Central memory CD4-positive, alpha-beta T cell (primary cell): ENCODE results near the gene DHX38.
"Not testable (repeated sequence)": the region's sequence is repeated elsewhere in the genome, so short reads cannot be mapped to it uniquely, and the experiment has no call there.

ENCODE experiments used
- DNase-seq: peaks from one replicate; pipeline ENCODE4 v3.0.0; 2022
- total RNA-seq, 3 experiments: gene quantifications; one replicate each; lab custom pipeline; 2026; lab: John Stamatoyannopoulos, UW

DHX38 gene
- 147 to 193 (median 160) reads per million in 3 experiments for total RNA-seq

DNA sequence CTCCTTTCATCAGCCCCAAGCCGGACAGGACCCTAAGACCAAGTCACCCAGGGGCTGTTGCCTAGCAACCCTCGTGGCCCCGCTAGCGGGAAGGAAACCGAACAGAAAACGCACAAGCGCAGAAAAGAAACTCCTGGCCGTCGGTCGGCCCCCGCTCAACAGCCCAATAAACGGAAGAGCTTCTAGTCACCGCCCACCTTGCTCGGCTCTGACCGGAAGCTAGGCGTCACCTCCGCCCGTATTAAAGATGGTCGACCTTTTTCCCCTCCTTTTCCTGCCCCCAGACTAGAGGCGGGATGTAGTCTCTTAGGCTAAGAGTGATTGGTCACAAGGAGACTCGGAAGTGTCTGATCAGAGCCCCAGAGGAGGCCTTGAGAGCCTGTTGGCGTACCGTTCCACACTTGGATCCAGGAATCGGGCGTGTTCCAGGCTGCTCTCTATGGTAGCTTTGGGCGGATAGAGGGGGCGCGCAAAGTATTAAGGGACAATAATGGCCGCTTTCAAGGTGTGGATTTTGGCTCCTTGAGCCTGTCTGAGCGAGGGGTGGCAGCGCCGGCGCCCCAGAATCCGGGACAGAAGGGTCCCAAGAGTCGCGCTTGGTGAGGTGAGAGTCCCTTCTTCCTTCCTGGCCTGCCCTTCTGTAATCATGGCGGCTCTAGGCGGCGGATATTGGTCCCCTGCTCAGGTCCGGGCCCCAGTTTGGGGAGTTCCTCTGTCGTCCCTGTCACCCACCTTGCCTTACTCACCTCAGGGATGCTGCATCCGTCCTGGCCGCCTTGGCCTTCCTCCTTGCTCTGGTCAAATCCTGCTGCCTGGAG is at the start of gene DHX38, which contains the start of gene TXNL4B:
DHX38 (plus strand) TSS at position 400 of the 818 bp plus-strand sequence. CDS start 2,311 bp downstream, outside the sequence.
TXNL4B (minus strand) TSS at position 173 of the 818 bp plus-strand sequence. CDS start 2,871 bp downstream, outside the sequence.
- DNase-seq = peak; percentile 95

DNA sequence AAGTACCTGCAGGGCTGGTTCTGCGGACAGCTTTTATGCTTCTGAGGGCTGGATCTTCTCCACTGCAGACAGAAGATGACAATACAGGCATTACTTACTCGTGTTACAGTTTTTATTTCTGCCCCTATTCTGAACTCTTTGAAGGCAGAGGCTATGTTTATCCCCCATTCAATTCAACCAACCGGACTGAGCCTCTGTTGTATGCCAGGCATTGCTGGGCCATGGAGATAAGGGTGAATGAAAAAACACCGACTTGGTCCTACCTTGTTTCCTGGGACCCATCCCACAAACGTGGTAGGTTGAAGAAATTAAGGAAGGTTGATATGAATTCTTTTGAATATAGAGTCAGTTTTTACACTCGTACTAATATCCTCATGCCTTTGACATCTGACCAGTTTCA is 49.4 kb upstream of the DHX38 start:
- no peak for DNase-seq

DNA sequence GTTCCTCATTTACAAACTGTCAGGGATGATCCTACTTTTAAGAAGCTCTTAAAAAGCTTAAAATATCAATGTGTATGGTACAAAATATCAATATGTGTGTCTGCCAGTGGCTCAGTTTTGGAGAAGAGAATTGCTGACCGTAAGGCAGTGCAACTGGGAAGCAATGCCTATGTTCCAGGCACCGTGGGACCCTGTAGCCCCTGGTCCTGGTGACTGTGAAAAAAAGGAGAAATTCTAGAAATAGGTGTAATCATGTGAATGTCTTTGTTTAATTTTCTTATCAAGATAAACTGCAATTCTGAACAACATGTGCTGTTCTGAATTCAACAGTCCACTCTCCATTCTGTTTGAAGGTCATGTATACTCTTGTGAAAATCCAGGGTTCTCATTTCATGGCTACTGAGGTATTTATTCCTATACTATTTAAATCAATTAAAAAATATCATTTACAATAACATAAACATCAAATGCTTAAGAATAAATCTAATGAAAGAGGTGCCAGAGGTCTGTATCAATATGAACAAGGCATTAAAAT is 48.8 kb upstream of the DHX38 start:
- no peak for DNase-seq

DNA sequence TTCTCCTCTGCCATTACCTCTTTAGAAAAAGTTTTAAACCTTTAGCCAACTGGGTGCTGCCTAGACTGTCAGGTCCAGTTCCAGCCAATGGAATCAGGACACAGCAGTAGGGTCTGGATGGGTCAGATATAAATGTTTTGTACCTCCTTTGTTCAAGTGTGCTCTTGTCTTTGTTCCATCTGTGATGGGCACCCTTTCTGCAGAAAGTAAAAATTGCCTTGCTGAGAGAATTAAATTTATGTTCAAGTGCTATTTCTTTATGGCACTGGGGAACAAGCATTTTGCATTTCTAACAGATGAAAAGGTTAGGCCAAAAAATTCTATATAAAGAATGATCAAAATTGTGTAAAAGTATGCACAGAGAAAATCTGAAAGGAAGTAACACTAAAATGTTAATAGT is 44.5 kb upstream of the DHX38 start:
- no peak for DNase-seq

DNA sequence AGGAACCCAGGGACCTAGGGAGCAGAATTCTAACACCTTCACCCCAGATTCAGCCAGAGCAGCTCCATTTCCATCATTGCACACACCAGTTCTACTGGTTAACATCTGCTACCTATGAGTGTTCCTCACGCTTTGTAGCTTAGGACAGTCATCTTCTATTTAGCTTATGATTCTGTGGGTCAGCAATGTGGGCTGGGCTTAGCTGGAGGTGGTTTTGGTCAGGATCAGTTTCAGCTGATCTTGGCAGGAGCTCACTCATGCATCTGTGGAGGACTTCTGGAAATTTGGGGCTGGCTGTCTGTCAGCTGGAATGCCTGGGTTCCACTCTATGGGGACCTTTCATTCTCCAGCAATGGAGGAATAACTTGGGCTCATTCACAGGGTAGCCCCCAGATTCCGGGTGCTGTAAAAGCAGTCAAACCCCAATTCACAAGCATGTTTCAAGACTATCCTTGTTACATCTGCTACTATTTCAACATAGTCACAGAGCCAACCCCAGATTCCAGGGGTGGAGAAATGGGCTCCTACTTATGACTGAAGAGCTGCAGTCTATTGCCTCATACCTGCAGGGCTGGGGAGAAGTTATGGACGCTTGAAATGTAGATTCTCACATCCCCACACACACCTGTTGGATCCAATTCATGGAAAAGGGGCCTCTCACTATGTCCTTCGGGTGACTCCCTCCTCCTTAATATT is 42.7 kb upstream of the DHX38 start:
- no peak for DNase-seq

DNA sequence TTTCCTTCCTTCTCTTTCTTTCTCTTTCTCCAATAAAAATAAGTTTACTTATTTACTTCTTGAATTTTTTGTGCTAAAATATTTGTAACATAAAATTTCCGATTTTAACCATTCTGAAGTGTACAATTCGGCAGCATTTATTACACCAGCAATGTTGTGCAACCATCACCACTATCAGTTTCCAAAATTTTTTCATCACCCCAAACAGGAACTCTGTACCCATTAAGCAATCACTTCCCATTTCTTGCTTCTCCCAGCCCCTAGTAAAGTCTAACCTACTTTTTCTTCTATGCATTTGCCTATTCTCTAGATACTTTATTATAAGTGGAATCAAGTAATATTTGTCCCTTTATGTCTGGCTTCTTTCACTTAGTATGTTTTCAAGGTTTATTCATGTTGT is 41.8 kb upstream of the DHX38 start:
- no peak for DNase-seq

DNA sequence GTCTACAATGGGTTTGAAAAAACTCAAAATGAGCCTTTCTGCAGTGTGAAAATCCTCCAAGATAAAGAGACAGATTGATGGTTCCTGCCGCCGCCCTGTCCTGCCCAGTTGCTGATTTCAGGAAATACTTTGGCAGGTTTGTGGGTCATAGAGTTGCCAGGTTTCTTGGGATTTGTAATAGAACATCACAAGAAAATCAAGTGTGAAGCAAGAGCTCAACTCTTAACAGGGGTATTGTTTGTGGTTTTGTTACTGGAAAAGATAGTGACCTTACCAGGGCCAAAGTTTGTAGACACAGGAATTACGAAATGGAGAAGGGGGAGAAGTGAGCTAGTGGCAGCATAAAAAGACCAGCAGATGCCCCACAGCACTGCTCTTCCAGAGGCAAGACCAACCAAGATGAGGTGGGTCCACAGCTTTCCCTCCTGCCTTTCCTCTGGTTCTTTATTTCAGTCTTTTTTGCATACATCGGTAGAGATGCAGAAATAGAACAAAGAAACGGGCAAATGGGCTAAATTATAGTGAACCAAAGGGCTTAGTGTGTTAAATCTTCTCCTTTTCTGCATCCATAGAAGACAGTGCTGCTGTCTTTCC is 39.3 kb upstream of the DHX38 start, which contains the start of gene HP:
HP (plus strand) TSS at position 252 of the 594 bp plus-strand sequence; CDS start at position 400, 148 bp downstream.
- DNase-seq = not testable (repeated sequence)

DNA sequence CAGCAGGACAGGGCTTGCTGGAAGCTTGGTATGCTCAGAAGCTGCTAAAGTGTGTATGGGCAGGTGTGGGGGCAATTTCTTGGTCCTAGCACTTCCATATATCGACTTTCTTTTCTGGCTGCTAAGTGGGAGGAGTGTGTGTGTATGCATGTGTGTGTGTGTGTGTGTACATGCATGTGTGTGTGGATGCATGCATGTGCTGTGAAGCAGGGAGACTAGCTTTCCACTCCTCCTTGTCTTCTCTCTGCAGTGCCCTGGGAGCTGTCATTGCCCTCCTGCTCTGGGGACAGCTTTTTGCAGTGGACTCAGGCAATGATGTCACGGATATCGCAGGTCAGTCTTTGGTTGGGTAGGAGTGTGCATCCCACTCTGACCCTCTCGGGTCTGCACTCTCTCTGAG is 37.7 kb upstream of the DHX38 start:
- no peak for DNase-seq

DNA sequence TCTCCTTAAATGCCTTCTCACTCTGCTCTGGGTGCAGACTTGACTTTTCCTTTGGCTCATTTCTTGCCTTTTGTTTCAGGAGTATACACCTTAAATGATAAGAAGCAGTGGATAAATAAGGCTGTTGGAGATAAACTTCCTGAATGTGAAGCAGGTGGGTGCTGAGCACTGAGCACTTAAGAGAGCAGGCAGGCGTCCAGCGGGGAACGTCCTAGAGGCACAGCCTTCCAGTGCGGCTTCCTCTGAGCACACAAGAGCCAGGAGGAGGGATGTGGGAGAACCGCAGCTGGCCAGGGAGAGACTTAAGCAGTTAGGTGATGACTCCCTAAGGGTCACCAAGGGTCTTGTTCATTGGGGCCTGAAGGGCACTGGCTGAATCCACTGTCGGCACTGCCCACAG is 36.3 kb upstream of the DHX38 start:
- not testable (repeated sequence) for DNase-seq

DNA sequence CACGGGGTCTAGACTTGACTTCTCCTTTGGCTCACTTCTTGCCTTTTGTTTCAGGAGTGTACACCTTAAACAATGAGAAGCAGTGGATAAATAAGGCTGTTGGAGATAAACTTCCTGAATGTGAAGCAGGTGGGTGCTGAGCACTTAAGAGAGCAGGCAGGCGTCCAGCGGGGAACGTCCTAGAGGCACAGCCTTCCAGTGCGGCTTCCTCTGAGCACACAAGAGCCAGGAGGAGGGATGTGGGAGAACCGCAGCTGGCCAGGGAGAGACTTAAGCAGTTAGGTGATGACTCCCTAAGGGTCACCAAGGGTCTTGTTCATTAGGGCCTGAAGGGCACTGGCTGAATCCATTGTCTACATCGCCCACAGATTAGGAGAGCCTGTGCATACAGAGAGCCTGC is 34.6 kb upstream of the DHX38 start:
- DNase-seq = not testable (repeated sequence)

DNA sequence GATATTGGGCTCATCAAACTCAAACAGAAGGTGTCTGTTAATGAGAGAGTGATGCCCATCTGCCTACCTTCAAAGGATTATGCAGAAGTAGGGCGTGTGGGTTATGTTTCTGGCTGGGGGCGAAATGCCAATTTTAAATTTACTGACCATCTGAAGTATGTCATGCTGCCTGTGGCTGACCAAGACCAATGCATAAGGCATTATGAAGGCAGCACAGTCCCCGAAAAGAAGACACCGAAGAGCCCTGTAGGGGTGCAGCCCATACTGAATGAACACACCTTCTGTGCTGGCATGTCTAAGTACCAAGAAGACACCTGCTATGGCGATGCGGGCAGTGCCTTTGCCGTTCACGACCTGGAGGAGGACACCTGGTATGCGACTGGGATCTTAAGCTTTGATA is 33.2 kb upstream of the DHX38 start:
- no peak for DNase-seq

DNA sequence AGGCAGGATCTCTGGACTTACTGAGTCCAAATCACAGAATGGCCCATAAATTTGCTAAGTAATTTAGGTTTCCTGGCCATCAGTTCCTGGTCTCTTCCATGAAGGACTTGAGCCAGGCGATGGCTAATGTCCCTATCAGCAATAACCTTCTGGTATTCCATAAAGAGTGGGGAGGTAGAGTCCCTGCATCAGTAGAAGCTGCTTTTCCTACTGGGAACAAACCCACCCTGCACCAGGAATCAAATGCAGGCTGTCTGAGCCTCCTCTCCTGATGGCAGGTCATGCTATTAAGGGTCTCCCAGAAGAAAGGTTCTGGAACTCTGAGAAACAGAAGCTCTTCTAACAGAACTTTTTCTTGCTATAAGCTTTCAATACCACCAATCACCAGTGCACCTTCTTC is 32.1 kb upstream of the DHX38 start:
- DNase-seq = no peak

DNA sequence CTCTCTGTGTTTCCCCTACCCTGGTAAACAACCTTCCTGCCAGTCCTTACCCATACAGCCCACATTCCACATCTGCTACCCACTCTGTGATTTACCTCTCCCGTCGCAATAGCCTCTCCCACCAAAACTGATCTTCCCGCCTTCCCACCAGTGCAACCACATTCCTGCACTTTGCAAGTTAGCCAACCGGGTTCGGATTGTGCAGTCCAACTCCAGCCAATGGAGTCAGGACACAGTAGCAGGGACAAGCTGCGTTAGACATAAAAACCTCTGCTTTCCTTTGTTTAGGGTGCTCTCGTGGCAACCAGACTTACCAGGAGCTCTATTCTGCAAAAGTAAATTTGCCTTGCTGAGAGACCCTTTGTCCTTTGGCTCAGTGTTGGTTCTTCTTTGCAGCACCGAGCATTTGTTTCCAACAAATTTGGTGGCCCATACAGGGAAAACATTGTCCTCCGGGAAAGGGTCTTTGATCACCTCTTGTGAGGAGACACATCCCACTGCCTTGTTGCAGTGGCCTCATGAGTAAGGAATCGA is 29.2 kb upstream of the DHX38 start:
- DNase-seq = no peak

DNA sequence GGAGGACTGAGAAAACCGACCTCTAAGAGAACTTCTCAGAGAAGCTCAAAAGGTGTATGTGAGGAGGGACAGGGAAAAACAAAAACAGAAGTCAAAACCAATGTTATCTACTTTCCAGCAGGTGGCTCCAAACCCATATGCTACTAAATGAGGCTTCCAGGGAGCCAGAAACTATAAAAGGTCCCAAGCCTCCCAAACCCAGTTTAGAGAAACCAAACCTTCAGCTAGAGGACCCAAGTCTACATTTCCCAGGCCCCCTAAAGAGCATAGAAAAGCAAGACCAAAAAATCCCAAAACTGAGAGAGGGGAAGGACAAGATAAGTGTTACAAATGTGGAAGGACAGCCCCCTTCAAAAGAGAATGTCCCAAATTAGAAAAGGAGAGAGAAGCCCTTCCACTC is 26.9 kb upstream of the DHX38 start:
- no peak for DNase-seq

DNA sequence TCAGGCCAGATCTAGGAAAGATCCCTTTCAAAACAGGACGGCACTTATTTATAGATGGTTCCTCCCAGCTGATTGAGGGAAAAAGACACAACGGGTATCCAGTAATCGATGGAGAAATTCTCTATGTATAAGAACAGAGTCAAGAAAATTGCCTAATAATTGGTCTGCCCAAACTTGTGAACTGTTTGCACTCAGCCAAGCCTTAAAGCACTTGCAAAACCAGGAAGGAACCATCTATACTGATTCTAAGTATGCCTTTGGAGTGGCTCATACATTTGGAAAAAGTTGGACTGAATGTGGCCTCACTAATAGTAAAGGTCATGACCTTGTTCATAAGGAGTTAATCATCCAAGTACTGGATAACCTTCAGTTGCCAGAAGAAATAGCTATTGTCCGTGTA is 24.7 kb upstream of the DHX38 start:
- DNase-seq = no peak

DNA sequence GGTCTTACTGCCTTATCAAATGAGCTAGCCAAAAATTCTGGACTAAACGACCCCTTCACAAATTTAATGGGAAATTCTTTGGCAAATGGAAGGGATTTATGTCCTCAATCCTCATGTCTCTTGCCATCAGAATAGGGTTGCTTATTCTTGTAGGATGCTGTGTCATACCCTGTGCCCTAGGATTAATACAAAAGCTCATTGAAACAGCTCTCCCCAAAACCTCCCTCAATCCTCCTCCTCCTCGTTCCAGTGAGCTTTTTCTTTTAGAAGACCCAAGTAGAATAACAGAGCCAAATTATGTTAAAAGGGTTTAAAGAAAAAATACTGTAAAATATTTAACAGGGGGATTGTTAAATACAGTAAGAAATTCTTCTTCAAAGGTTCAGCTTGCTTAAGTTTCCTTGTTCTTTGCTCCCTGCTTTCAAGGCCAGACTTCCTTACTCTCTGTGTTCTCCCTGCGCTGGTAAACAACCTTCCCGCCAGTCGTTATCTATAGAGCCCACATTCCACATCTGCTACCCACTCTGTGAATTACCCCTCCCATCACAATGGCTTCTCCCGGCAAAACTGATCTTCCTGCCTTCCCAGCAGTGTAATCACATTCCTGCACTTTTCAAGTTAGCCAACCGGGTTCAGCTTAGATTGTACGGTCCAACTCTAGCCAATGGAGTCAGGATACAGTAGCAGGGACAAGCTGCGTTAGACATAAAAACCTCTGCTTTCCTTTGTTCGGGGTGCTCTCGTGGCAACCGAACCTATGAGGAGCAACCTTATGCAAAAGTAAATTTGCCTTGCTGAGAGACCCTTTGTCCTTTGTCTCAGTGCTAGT is 20.9 kb upstream of the DHX38 start:
- no peak for DNase-seq

DNA sequence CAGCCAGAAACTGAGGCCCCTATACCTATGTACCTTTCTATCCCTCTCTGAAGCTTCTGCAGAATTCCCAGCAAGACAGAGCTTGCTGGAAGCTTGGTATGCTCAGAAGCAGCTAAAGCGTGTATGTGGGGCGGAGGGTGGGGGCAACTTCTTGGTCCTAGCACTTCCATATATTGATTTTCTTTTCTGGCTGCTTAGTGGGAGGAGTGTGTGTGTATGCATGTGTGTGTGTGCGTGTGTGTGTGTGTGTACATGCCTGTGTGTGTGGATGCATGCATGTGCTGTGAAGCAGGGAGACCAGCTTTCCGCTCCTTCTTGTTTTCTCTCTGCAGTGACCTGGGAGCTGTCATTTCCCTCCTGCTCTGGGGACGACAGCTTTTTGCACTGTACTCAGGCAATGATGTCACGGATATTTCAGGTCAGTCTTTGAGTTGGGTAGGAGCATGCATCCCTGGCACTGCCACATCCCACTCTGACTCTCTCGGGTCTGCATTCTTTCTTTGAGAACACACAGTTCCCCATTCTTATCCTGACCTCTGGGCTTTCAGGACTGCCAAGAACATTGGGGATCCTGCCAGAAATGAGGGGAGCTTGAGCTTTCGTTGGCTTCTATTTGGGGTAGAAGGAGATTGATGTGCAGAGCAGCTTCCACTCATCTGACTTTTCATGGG is 20.0 kb upstream of the DHX38 start:
- DNase-seq = no peak

DNA sequence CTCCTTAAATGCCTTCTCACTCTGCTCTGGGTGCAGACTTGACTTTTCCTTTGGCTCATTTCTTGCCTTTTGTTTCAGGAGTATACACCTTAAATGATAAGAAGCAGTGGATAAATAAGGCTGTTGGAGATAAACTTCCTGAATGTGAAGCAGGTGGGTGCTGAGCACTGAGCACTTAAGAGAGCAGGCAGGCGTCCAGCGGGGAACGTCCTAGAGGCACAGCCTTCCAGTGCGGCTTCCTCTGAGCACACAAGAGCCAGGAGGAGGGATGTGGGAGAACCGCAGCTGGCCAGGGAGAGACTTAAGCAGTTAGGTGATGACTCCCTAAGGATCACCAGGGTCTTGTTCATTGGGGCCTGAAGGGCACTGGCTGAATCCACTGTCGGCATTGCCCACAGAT is 18.6 kb upstream of the DHX38 start:
- DNase-seq = not testable (repeated sequence)

DNA sequence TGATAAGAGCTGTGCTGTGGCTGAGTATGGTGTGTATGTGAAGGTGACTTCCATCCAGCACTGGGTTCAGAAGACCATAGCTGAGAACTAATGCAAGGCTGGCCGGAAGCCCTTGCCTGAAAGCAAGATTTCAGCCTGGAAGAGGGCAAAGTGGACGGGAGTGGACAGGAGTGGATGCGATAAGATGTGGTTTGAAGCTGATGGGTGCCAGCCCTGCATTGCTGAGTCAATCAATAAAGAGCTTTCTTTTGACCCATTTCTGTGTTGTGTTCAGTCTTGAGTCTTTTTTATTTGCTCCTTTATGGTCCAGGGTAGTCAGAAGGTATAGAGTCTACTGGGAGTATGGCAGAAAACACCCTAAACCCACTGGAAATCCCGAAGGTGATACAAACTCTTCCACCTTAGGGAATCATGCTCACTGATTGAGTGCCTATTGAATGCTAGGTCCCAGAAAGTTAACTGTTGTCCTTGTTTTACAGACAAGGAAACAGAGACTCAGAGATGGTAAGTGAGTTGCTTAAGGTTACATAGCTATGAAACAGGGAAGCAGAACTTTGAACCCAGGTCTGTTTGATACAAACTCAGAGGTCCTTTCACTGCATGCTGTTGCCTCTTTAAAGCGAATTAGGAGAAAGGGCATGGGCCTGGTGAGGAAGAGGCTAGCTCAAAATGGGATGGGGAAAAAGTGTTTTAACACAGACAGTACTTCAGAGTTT is 16.5 kb upstream of the DHX38 start:
- DNase-seq = not testable (repeated sequence)

DNA sequence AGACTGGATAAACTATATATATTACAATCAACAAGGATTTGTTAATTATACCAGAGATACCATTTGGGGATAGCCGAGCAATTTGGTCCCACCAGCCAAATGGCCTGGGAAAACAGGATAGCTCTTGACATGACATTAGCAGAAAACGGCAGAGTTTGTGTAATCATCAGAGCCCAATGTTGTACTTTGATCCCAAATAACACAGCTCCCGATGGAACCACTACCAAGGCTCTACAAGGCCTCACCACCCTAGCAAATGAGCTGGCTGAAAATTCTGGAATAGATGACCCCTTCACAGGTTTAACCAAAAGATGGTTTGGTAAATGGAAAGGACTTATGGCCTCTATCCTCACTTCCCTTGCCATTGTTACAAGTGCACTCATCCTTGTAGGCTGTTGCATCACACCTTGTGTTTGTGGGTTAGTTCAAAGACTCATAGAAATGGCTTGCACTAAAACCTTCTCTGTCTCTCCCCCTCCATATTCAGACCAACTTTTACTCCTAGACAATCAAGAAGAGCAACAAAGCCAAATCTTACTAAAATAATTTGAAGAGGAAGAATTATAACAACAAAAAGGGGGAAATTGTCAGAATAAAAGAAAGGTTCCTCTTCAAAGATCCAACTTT is 9.8 kb upstream of the DHX38 start:
- DNase-seq = no peak
